MM.1S (cell line): ENCODE results near the gene MGA.

Experiments used
- DNase-seq: peaks from one replicate; pipeline ENCODE4 v3.0.0-alpha.2; 2015
- H2AFZ ChIP-seq: fragments of 300-600 bp; sonication (generic); 2 replicates; pipeline ENCODE4 v1.6.0; 2016; ENCODE audit warnings: antibody characterized with exemption, low read length
- H3F3A ChIP-seq: fragments of 300-600 bp; sonication (generic); 2 replicates; pipeline ENCODE4 v1.6.1; 2016; ENCODE audit warnings: mild to moderate bottlenecking, antibody characterized with exemption, low read length, moderate library complexity, mixed read lengths; ENCODE audit not compliant: insufficient read depth
- H3K27ac ChIP-seq: fragments of 300-600 bp; sonication (generic); 2 replicates; pipeline ENCODE4 v1.5.1; 2016; ENCODE audit warnings: mild to moderate bottlenecking, low read length
- H3K27me3 ChIP-seq: fragments of 300-600 bp; sonication (generic); replicated peaks from 2 replicates; pipeline ENCODE4 v1.6.0; 2016; ENCODE audit warnings: low read length; ENCODE audit not compliant: insufficient read depth
- H3K36me3 ChIP-seq: fragments of 300-600 bp; sonication (generic); replicated peaks from 2 replicates; pipeline ENCODE4 v1.6.1; 2016; ENCODE audit warnings: mild to moderate bottlenecking, low read length, mixed read lengths; ENCODE audit not compliant: insufficient read depth
- H3K4me1 ChIP-seq: fragments of 300-600 bp; sonication (generic); 2 replicates; pipeline ENCODE4 v1.6.1; 2016; ENCODE audit warnings: low read length, mixed read lengths
- H3K4me2 ChIP-seq: fragments of 300-600 bp; sonication (generic); 2 replicates; pipeline ENCODE4 v1.6.0; 2016; ENCODE audit warnings: low read depth, low read length
- H3K4me3 ChIP-seq: fragments of 300-600 bp; sonication (generic); 2 replicates; pipeline ENCODE4 v1.5.1; 2016; ENCODE audit warnings: low read length, mixed read lengths
- H3K79me2 ChIP-seq: fragments of 300-600 bp; sonication (generic); 2 replicates; pipeline ENCODE4 v1.6.1; 2016; ENCODE audit warnings: mixed run types, low read length, mixed read lengths
- H3K9ac ChIP-seq: fragments of 300-600 bp; sonication (generic); 2 replicates; pipeline ENCODE4 v1.6.1; 2016; ENCODE audit warnings: low read length, mixed read lengths
- H3K9me2 ChIP-seq: fragments of 300-600 bp; sonication (generic); replicated peaks from 2 replicates; pipeline ENCODE4 v1.6.1; 2016; ENCODE audit warnings: mild to moderate bottlenecking, low read length, mixed read lengths; ENCODE audit not compliant: insufficient read depth
- H3K9me3 ChIP-seq: fragments of 300-600 bp; sonication (generic); replicated peaks from 2 replicates; pipeline ENCODE4 v1.6.1; 2016; ENCODE audit warnings: mild to moderate bottlenecking, low read length, mixed read lengths; ENCODE audit not compliant: insufficient read depth
- H4K20me1 ChIP-seq: fragments of 300-600 bp; sonication (generic); 2 replicates; pipeline ENCODE4 v1.6.1; 2016; ENCODE audit warnings: mild to moderate bottlenecking, low read length, moderate library complexity, mixed read lengths; ENCODE audit not compliant: insufficient read depth
- CTCF ChIP-seq: fragments of 300-600 bp; sonication (generic); IDR thresholded peaks from 2 replicates; pipeline ENCODE4 v1.5.1; 2016; ENCODE audit warnings: antibody characterized with exemption, low read length, mixed read lengths
- EZH2 ChIP-seq: fragments of 300-600 bp; sonication (generic); optimal IDR thresholded peaks from 2 replicates; pipeline ENCODE3; 2017; ENCODE audit warnings: low read depth, mild to moderate bottlenecking, antibody characterized with exemption, low read length, mixed read lengths
- EZH2phosphoT487 ChIP-seq: fragments of 300-600 bp; sonication (generic); IDR thresholded peaks from 2 replicates; pipeline ENCODE4 v1.6.1; 2018; ENCODE audit warnings: antibody characterized with exemption, low read length

Gene MGA

DNA sequence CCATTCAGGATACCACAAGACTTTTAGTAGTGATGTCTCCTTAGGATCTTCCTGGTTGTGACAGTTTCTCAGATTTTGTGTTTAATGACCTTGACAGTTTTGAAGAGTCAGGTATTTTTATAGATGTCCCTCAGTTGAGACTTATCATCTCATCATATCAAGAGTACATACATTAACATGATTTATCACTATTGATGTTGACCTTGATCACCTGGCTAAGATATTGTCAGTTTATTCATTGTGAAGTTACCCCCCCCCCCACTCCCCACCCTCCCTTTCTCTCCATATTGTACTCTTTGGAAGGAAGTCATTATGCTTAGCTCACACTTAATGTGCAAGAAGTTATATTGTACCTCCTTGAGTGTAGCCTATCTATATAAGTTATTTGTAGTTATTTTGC is 42.9 kb downstream of the MGA start:
- no peak overlapping the region for H3K9ac ChIP-seq
- no peaks in the 10 kb centered on the region for H3K9me3 ChIP-seq
- no peak overlapping the region for H2AFZ ChIP-seq
- H3K4me1 ChIP-seq: no peaks in the 10 kb centered on the region
- TF ChIP-seq EZH2phosphoT487 (no peak), CTCF (no peak), EZH2 (no peak)
- H3K27ac ChIP-seq: no peak overlapping the region
- H3K4me3 ChIP-seq: no peak overlapping the region
- H3K9me2 ChIP-seq: no peaks in the 10 kb centered on the region
- H3K36me3 ChIP-seq: no peaks in the 10 kb centered on the region
- DNase-seq: no peak
- no peaks in the 10 kb centered on the region for H4K20me1 ChIP-seq
- peaks cover 69% of the 10 kb centered on the region for H3K79me2 ChIP-seq
- H3K4me2 ChIP-seq: no peak overlapping the region
- H3K27me3 ChIP-seq: no peaks in the 10 kb centered on the region
- no peaks in the 10 kb centered on the region for H3F3A ChIP-seq

DNA sequence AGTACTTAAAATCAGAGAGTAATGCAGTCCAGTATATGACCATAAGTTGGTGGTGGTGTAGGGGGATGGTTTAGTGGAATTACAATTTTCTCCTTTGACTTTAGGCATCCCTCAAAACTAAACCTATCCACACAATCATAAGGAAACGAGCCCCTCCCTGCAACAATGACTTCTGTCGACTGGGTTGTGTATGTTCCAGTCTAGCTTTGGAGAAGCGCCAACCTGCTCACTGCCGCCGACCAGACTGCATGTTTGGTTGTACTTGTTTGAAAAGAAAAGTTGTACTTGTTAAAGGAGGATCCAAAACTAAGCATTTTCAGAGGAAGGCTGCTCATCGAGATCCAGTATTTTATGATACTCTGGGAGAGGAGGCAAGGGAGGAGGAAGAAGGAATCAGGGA is 52.8 kb downstream of the MGA start:
- Histone ChIP-seq H3K4me2 (no peak overlapping the region), H3K79me2 (0 out of 2 replicates have a peak, but pooled peaks cover 3% of the 10 kb centered on the region), H3K4me1 (no peaks in the 10 kb centered on the region), H3K9ac (no peak overlapping the region), H3K9me2 (no peaks in the 10 kb centered on the region), H3K27ac (no peak overlapping the region), H4K20me1 (no peaks in the 10 kb centered on the region), H3K9me3 (no peaks in the 10 kb centered on the region), H3F3A (no peaks in the 10 kb centered on the region), H2AFZ (no peak overlapping the region), H3K36me3 (no peaks in the 10 kb centered on the region; the same call in 1 of the 2 replicates), H3K27me3 (no peaks in the 10 kb centered on the region), H3K4me3 (no peak overlapping the region)
- TF ChIP-seq EZH2phosphoT487 (no peak), CTCF (no peak), EZH2 (no peak)
- no peak for DNase-seq

- 0 out of 2 replicates have a peak, but pooled peaks cover 3% of the 10 kb centered on the region for H3K79me2 ChIP-seq
- H3K9me3 ChIP-seq: no peaks in the 10 kb centered on the region
- no peak overlapping the region for H3K27ac ChIP-seq
- H3K4me3 ChIP-seq: no peak overlapping the region
- H3K4me2 ChIP-seq: no peak overlapping the region
- H3K9ac ChIP-seq: no peak overlapping the region
- no peaks in the 10 kb centered on the region for H3K27me3 ChIP-seq
- no peaks in the 10 kb centered on the region; the same call in 1 of the 2 replicates for H3K36me3 ChIP-seq
- no peak for DNase-seq
- TF ChIP-seq EZH2phosphoT487 (no peak), EZH2 (no peak), CTCF (no peak)
- H3K4me1 ChIP-seq: no peaks in the 10 kb centered on the region
- H4K20me1 ChIP-seq: no peaks in the 10 kb centered on the region
- no peak overlapping the region for H2AFZ ChIP-seq
- H3F3A ChIP-seq: no peaks in the 10 kb centered on the region
- H3K9me2 ChIP-seq: no peaks in the 10 kb centered on the region
These were observed 54.1 kb downstream of the MGA start for GRCh38 chr15:41714291-41714690.

DNA sequence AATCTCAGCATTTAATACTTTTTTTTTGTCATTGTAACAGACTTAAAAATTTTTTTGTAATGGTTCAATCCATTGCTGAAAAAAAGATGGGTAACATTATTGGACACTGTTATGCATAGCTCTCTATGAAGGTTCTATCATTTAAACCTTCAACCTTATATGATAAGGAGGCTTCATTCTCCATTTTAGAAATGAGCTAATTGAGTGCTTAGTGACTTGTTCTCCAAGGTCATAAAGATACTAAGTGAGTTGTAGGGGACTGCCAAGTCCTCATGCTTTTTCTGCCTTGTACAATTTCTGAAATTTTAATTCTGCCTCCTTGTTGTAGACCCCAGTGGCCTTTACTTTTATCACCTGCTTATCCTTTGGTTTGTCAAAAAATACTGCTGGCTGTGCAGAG is 56.7 kb downstream of the MGA start:
- Histone ChIP-seq H3K4me1 (no peaks in the 10 kb centered on the region), H3K9ac (no peak overlapping the region), H2AFZ (no peak overlapping the region), H3K79me2 (0 out of 2 replicates have a peak, but pooled peaks cover 3% of the 10 kb centered on the region), H3F3A (no peaks in the 10 kb centered on the region), H3K4me3 (no peak overlapping the region), H4K20me1 (no peaks in the 10 kb centered on the region), H3K9me3 (no peaks in the 10 kb centered on the region), H3K9me2 (no peaks in the 10 kb centered on the region), H3K4me2 (no peak overlapping the region), H3K27me3 (no peaks in the 10 kb centered on the region), H3K27ac (no peak overlapping the region), H3K36me3 (no peaks in the 10 kb centered on the region)
- no peak for TF ChIP-seq EZH2phosphoT487
- TF ChIP-seq EZH2: no peak
- no peak for TF ChIP-seq CTCF
- DNase-seq: no peak
